Endodermal cell (in vitro differentiated cells): ENCODE measurements around the gene NFIC. TPM values are rescaled to one million over a fixed set of nuclear protein-coding genes. Genes with fewer than 3 reads are reported as not detected.

ENCODE experiments used
- DNase-seq: peaks from one replicate; pipeline ENCODE4 v3.0.0-alpha.2; 2017
- H3K27ac ChIP-seq: 2 replicates; pipeline ENCODE4 v1.5.1; 2013; ENCODE audit warnings: mild to moderate bottlenecking, low read depth, low read length, moderate library complexity
- H3K27me3 ChIP-seq: 2 replicates; pipeline ENCODE4 v1.6.1; 2013; ENCODE audit warnings: mild to moderate bottlenecking, low read length, moderate library complexity; ENCODE audit not compliant: insufficient read depth, control insufficient read depth, poor library complexity, severe bottlenecking
- H3K36me3 ChIP-seq: 2 replicates; pipeline ENCODE4 v1.7.0; 2013; ENCODE audit warnings: mild to moderate bottlenecking, low read length, moderate library complexity; ENCODE audit not compliant: control insufficient read depth, insufficient read depth
- H3K4me1 ChIP-seq: one replicate; pipeline ENCODE4 v1.7.0; 2013; ENCODE audit warnings: low read length; ENCODE audit not compliant: control insufficient read depth, insufficient read depth
- H3K4me3 ChIP-seq: 2 replicates; pipeline ENCODE4 v1.5.1; 2013; ENCODE audit warnings: mild to moderate bottlenecking, low read length, moderate library complexity
- H3K9ac ChIP-seq: 2 replicates; pipeline ENCODE4 v1.6.1; 2013; ENCODE audit warnings: mild to moderate bottlenecking, low read length, moderate library complexity; ENCODE audit not compliant: poor library complexity, severe bottlenecking; ENCODE audit errors: extremely low read depth
- H3K9me3 ChIP-seq: 2 replicates; pipeline ENCODE4 v1.6.1; 2013; ENCODE audit warnings: mild to moderate bottlenecking, low read length, moderate library complexity; ENCODE audit not compliant: control insufficient read depth
- H3K27ac Mint-ChIP-seq: 2 replicates; pipeline ENCODE4 v1.8.0; 2020; ENCODE audit warnings: mixed read lengths
- H3K27me3 Mint-ChIP-seq: 2 replicates; pipeline ENCODE4 v1.8.0; 2021; ENCODE audit warnings: mild to moderate bottlenecking, mixed read lengths; ENCODE audit not compliant: insufficient read depth
- H3K36me3 Mint-ChIP-seq: 2 replicates; pipeline ENCODE4 v1.8.0; 2020; ENCODE audit warnings: low read depth, mixed read lengths
- H3K4me1 Mint-ChIP-seq: 2 replicates; pipeline ENCODE4 v1.8.0; 2020; ENCODE audit warnings: mixed read lengths
- H3K4me3 Mint-ChIP-seq: 2 replicates; pipeline ENCODE4 v1.8.0; 2020; ENCODE audit warnings: mild to moderate bottlenecking, moderate library complexity, mixed read lengths
- H3K9me3 Mint-ChIP-seq: 2 replicates; pipeline ENCODE4 v1.8.0; 2020; ENCODE audit warnings: mild to moderate bottlenecking, mixed read lengths
- CTCF ChIP-seq: fragments of 200-600 bp; sonication (generic); conservative IDR thresholded peaks from 2 replicates; pipeline ENCODE4 v1.5.0; 2021; ENCODE audit warnings: antibody characterized with exemption, mild to moderate bottlenecking
- WGBS, 2 experiments: methylation state at CpG; one replicate each; pipeline versions ENCODE4 v1.1.5 to v1.1.7; 2013; ENCODE audit warnings: missing lambda C conversion rate in 2 of 2, mixed read lengths in 1 of 2; ENCODE audit not compliant: insufficient coverage in 1 of 2, insufficient read length in 1 of 2; 5-methylcytosine and 5-hydroxymethylcytosine counted together
- total RNA-seq, 2 donors: library from RNA; stranded (reverse); fragmentation: NEBNext Ultra II Directional in 1 of 2; extraction: Animal tissue kit (Norgen Biotek cat#: 25700) in 1 of 2; gene quantifications; 2 replicates in 1 of 2; 3 replicates in 1 of 2; pipeline ENCODE4 v1.2.1, GENCODE V29; 2021

Gene NFIC
- total RNA-seq, 2 donors from 2014 or later: 5.2 to 6.6 TPM

DNA sequence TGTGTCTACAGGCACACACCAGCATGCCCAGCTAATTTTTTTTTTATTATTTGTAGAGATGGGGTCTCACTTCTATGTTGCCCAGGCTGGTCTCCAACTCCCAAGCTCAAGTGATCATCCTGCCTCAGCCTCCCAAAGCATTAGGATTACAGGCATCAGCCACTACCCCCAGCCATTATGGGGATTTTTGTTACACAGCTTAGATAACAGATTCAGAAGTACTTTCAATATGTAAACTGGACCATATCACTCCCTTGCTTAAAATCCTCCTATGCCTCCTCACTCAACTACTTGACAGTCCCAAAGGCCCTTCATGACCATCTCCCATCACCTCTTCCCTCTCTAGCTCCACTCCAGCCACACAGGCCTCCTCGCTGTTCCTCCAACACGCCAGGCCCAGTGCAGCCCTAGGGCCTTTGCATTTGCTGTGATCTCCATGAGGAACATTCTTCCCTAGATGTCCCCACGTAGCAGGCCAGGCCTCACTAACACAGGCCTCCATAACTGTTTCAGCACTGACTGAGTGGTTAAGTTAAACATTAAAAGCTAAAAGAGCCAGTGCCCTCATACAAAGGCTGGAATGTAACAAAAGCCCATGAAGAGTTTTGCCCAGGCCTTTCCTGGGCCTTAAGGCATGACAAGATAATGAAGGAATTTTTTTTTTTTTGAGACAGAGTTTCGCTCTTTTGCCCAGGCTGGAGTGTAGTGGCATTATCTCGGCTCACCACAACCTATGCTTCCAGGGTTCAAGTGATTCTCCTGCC, 131.6 kb downstream of the NFIC start:
- Mint-ChIP-seq H3K4me3 (no peak overlapping the region), H3K36me3 (peaks cover 38% of the 10 kb centered on the region), H3K9me3 (no peaks in the 10 kb centered on the region), H3K27me3 (no peaks in the 10 kb centered on the region), H3K27ac (peak overlapping the region; percentile 16), H3K4me1 (no peaks in the 10 kb centered on the region)
- H3K4me3 ChIP-seq: no peak overlapping the region
- no peak for DNase-seq
- TF ChIP-seq CTCF: no peak
- H3K4me1 ChIP-seq: no peaks in the 10 kb centered on the region
- WGBS, 2 experiments: 96 to 100% methylated on average over 4 to 5 of the region's 5 CpGs
- no peaks in the 10 kb centered on the region for H3K27me3 ChIP-seq
- H3K9ac ChIP-seq: no peak overlapping the region
- no peaks in the 10 kb centered on the region for H3K9me3 ChIP-seq
- peaks cover 23% of the 10 kb centered on the region for H3K36me3 ChIP-seq
- H3K27ac ChIP-seq: no peak overlapping the region

DNA sequence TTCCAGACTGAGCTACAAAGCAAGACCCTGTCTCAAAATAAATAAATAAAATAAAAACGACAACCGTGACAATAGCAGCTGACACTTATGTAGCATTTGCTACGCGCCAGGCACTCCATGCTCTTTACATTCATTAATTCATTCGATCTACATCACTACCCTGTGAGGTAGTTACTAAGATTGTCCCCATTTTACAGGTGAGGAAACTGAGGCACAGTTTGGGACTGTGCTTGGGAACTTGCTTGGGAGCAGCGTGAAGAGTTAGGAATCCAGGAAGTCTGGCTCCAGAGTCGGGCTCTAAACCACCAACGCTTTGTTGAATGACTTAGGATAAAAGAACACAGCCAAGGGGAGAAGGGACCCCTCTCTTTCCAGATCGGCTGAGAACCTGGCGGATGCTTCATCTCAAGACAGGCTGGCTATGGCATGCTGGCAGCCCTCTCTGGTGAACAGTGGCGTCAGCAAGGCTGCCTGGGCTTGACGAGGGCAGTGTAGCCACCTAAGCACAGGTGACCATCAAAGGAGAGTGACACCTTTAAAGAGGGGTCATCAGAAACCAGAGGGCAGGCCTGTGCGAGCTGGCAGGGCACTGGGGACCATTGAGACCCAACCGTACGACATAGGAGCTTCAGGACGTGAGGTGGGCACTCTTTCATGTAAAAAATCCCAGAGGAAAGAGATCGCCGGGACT, 133.5 kb downstream of the NFIC start:
- no peaks in the 10 kb centered on the region for H3K9me3 Mint-ChIP-seq
- H3K36me3 ChIP-seq: peaks cover 16% of the 10 kb centered on the region
- no peak for TF ChIP-seq CTCF
- H3K36me3 Mint-ChIP-seq: peaks cover 25% of the 10 kb centered on the region
- H3K4me3 Mint-ChIP-seq: peak overlapping the region; percentile 88
- H3K4me1 ChIP-seq: no peaks in the 10 kb centered on the region
- WGBS, 2 experiments: 29 to 37% methylated on average over 17 to 18 of the region's 18 CpGs
- no peak for DNase-seq
- peak overlapping the region; percentile 99 for H3K27ac Mint-ChIP-seq
- H3K9ac ChIP-seq: peak overlapping the region; percentile 96
- H3K4me1 Mint-ChIP-seq: peaks cover 4% of the 10 kb centered on the region
- H3K4me3 ChIP-seq: peak overlapping the region; percentile 99
- no peaks in the 10 kb centered on the region for H3K27me3 ChIP-seq
- peak overlapping the region; percentile 100 for H3K27ac ChIP-seq
- no peaks in the 10 kb centered on the region for H3K9me3 ChIP-seq
- no peaks in the 10 kb centered on the region for H3K27me3 Mint-ChIP-seq

DNA sequence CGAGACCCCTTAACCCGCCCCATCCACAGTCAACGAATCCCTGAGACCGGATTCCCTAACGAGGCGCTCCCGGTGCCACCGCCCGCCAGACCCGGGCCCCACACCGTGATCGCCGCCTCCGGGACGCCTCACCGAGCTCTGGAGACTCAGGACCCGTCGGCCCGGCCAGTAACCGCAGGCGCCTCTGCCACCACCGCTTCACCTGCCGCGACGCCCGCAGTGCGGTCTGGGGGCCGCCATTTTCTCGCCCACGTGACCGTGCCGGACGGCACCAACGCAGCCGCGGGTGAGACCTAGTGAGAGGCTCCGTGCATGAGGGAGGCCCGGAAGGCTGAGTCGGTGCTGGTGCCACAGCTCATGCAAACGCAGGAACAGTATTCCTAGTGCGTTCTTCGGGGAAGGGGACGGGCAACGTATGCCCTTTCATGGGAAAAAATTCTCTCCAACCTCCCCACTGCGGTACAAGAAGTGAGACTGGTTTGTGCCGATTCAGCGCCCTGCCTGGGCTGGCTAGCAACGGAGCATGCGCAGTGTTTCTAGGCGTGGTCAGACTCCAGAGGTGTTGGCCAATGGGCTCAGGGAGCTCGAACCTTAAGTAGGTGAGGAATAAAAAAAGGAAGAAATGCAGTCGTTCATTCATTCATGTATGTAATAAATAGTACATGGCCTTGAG, 134.2 kb downstream of the NFIC start, which contains the start of gene DOHH:
Gene DOHH, minus strand, starts transcription at position 246 of the 673 bp plus-strand sequence. CDS start 3,860 bp downstream, outside the sequence.
- WGBS, 2 experiments: 0 to 1% methylated on average over 33 to 52 of the region's 52 CpGs
- H3K36me3 Mint-ChIP-seq: peaks cover 21% of the 10 kb centered on the region
- no peaks in the 10 kb centered on the region for H3K9me3 Mint-ChIP-seq

More for the DNA sequence above, 134.2 kb downstream of the NFIC start, which contains the start of gene DOHH:
- Histone ChIP-seq H3K9ac (peak within 1 kb of the TSS; percentile 96), H3K27me3 (no peaks in the 10 kb centered on the region), H3K4me3 (peak within 1 kb of the TSS; percentile 99), H3K4me1 (no peaks in the 10 kb centered on the region), H3K27ac (peak within 1 kb of the TSS; percentile 100), H3K36me3 (peaks cover 11% of the 10 kb centered on the region), H3K9me3 (no peaks in the 10 kb centered on the region)
- H3K4me1 Mint-ChIP-seq: peaks cover 5% of the 10 kb centered on the region
- H3K27ac Mint-ChIP-seq: peak within 1 kb of the TSS; percentile 99
- TF ChIP-seq CTCF: no peak
- H3K27me3 Mint-ChIP-seq: no peaks in the 10 kb centered on the region
- DNase-seq: peak; percentile 98
- peak within 1 kb of the TSS; percentile 88 for H3K4me3 Mint-ChIP-seq
